ENCODE measurements around the gene TMEM217.

DNA sequence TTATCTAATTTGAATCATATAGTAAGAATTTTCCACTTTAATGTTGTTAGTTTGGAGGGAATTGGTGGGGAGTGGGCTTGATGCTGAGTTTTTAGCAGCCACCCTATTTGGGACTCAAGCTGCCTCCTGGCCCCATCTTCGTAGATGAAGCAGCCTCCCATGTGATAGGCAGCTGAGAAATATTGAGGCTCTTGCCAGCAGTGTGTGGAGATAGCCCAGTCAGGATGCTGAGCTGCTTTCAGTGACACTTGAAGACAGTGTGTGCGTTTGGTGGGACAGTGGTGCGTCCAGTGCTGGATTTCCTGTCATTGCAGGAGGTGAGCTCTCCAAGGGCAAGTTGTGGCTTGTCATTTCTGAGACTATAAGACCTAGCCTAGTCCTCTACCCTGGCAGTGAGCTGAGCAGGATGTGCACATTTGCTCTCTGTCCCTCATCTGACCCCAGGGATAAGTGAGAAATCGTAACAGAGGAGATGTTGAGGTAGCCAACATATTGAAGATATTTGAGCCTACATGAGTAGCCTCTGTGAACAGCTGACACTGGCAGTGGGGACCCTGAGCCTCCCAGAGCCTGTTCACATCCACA, 48.0 kb upstream of the TMEM217 start:
- TF ChIP-seq, protein P1, sequence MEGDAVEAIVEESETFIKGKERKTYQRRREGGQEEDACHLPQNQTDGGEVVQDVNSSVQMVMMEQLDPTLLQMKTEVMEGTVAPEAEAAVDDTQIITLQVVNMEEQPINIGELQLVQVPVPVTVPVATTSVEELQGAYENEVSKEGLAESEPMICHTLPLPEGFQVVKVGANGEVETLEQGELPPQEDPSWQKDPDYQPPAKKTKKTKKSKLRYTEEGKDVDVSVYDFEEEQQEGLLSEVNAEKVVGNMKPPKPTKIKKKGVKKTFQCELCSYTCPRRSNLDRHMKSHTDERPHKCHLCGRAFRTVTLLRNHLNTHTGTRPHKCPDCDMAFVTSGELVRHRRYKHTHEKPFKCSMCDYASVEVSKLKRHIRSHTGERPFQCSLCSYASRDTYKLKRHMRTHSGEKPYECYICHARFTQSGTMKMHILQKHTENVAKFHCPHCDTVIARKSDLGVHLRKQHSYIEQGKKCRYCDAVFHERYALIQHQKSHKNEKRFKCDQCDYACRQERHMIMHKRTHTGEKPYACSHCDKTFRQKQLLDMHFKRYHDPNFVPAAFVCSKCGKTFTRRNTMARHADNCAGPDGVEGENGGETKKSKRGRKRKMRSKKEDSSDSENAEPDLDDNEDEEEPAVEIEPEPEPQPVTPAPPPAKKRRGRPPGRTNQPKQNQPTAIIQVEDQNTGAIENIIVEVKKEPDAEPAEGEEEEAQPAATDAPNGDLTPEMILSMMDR (IDR thresholded peaks at IDR 0.05): no peak
- no peak for TF ChIP-seq POLR2A (IDR thresholded peaks at IDR 0.05)
- TF ChIP-seq POLR2AphosphoS5 (IDR thresholded peaks at IDR 0.05): no peak
